HepG2 (cell line): ENCODE results near the gene C9orf43. TPM values are rescaled to one million over a fixed set of nuclear protein-coding genes. Genes with fewer than 3 reads are reported as not detected.

Source experiments
- CBX2 ChIP-seq, 2 experiments: fragments of 200-600 bp in 1 of 2; sonication (generic); formaldehyde crosslinking in 1 of 2; IDR thresholded peaks; 2 replicates each; pipeline versions ENCODE4 v1.7.0 to v1.8.1; 2018 to 2022; ENCODE audit warnings: low read depth in 2 of 2, low read length in 1 of 2, mild to moderate bottlenecking in 1 of 2, missing genetic modification reagents in 1 of 2
- CCAR2 ChIP-seq: fragments of 200-400 bp; formaldehyde crosslinking; optimal IDR thresholded peaks from 2 replicates; pipeline ENCODE3; 2018; ENCODE audit warnings: low read depth, mild to moderate bottlenecking, low read length, moderate library complexity
- HNRNPLL ChIP-seq: fragments of 200-400 bp; formaldehyde crosslinking; IDR thresholded peaks from 2 replicates; pipeline ENCODE4 v1.6.1; 2017; ENCODE audit warnings: mild to moderate bottlenecking, low read depth, low read length; ENCODE audit not compliant: poor library complexity, severe bottlenecking
- NR2F2 ChIP-seq: IDR thresholded peaks from 2 replicates; pipeline ENCODE4 v1.6.1; 2012; ENCODE audit warnings: low read depth, inconsistent platforms, borderline replicate concordance
- PATZ1 ChIP-seq: sonication (generic); formaldehyde crosslinking; IDR thresholded peaks from 2 replicates; pipeline ENCODE4 v1.4.0; 2020; ENCODE audit warnings: missing genetic modification reagents
- RAD21 ChIP-seq: fragments of 450-650 bp; formaldehyde crosslinking; IDR thresholded peaks from 2 replicates; pipeline ENCODE4 v1.5.0; 2020; ENCODE audit warnings: mild to moderate bottlenecking
- SMAD3 ChIP-seq: sonication (generic); formaldehyde crosslinking; IDR thresholded peaks from 2 replicates; pipeline ENCODE4 v1.4.0; 2020; ENCODE audit warnings: missing genetic modification reagents
- STAG1 ChIP-seq: sonication (generic); formaldehyde crosslinking; IDR thresholded peaks from 2 replicates; pipeline ENCODE4 v1.4.0; 2020; ENCODE audit warnings: missing genetic modification reagents
- TBX3 ChIP-seq: fragments of 450-650 bp; IDR thresholded peaks from 2 replicates; pipeline ENCODE4 v1.6.1; 2017; ENCODE audit warnings: antibody characterized with exemption, mild to moderate bottlenecking, inconsistent platforms, borderline replicate concordance
- THYN1 ChIP-seq: sonication (generic); formaldehyde crosslinking; IDR thresholded peaks from 2 replicates; pipeline ENCODE4 v1.8.1; 2023; ENCODE audit warnings: low read depth, mild to moderate bottlenecking, moderate library complexity, missing genetic modification reagents, borderline replicate concordance
- TMF1 ChIP-seq: sonication (generic); formaldehyde crosslinking; IDR thresholded peaks from 2 replicates; pipeline ENCODE4 v1.8.1; 2022; ENCODE audit warnings: low read depth, missing genetic modification reagents
- ZNF10 ChIP-seq: sonication (generic); formaldehyde crosslinking; IDR thresholded peaks from 2 replicates; pipeline ENCODE4 v1.4.0; 2020; ENCODE audit warnings: mild to moderate bottlenecking, low read depth, missing genetic modification reagents, borderline replicate concordance
- ZNF552 ChIP-seq: sonication (generic); formaldehyde crosslinking; IDR thresholded peaks from 2 replicates; pipeline ENCODE4 v1.9.0; 2022; ENCODE audit warnings: missing genetic modification reagents, mild to moderate bottlenecking, borderline replicate concordance
- polyA plus RNA-seq, 8 experiments: library from polyadenylated mRNA; depleted of rRNA in 3 of 8; stranded (reverse) in 7 of 8; unstranded in 1 of 8; fragments of >200 nt; fragmentation: Illumina TruSeq in 4 of 8; extraction: Trizol in 4 of 8; gene quantifications; 2 replicates each; pipeline versions ENCODE4 v1.2.1 to v1.2.3, GENCODE V29; 2011 to 2016; ENCODE audit warnings: low read depth in 4 of 8, missing spikeins in 1 of 8, mixed read lengths in 1 of 8; ENCODE audit not compliant: insufficient read depth in 1 of 8
- total RNA-seq, 5 experiments: library from RNA; depleted of rRNA; stranded (reverse); fragments of >200 nt; fragmentation: Illumina TruSeq; extraction: Trizol; gene quantifications; 2 replicates each; pipeline ENCODE4 v1.2.3, GENCODE V29; 2016; ENCODE audit warnings: low read depth in 1 of 5
- TF ChIP-seq, protein P1 (sequence below): sonication (generic); formaldehyde crosslinking; IDR thresholded peaks from 2 replicates; pipeline ENCODE4 v1.8.0; 2022; ENCODE audit warnings: missing genetic modification reagents, mild to moderate bottlenecking, inconsistent platforms, borderline replicate concordance
- TF ChIP-seq, protein P2 (sequence below): sonication (generic); formaldehyde crosslinking; IDR thresholded peaks from 2 replicates; pipeline ENCODE4 v1.5.0; 2020; ENCODE audit warnings: mild to moderate bottlenecking, missing genetic modification reagents, moderate library complexity

Gene C9orf43
- total and polyA plus RNA-seq, 2 of the 13 experiments (the other 11 are each of a cell fraction or from before 2014, with no cell fraction given) = 0.24 to 0.31 TPM

DNA sequence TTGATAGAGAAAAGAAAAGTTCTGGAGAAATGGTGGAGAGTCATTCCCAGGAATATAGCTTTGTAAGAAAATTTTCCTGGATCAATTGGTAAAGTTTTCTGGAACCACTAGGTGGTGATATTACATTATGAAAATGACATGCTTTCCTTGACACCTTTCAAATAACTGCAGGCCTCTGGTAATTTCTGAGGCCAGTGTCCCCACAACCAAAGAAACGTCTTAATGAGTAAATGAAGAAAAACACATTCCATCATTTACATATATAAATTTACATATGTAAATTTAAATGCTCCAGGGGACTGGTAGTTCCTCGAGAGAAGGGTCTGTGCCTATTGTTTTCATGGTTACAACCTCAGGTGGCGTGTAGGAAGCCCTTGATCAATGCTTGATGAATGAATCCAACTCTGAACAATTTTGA lies 35.8 kb downstream of the C9orf43 start (continued):
- TF ChIP-seq RAD21 = peak; percentile 73
- TF ChIP-seq THYN1 (CRISPR knock-in tag) = no peak
- TF ChIP-seq STAG1 = peak; percentile 81
- no peak for TF ChIP-seq NR2F2
- TF ChIP-seq TBX3 = peak; percentile 13; the same call in 1 of the 2 replicates
- no peak for TF ChIP-seq CBX2 (IDR thresholded peaks at IDR 0.05; ENCODE audit: low read depth, low read length)
- no peak for TF ChIP-seq CBX2 (CRISPR knock-in tag; IDR thresholded peaks at IDR 0.05; ENCODE audit: low read depth)
- TF ChIP-seq CCAR2 = no peak
- no peak for TF ChIP-seq PATZ1 (CRISPR knock-in tag)
- TF ChIP-seq ZNF10 = no peak
- no peak for TF ChIP-seq HNRNPLL
- TF ChIP-seq ZNF552 (CRISPR knock-in tag) = no peak
- TF ChIP-seq SMAD3 (CRISPR knock-in tag) = no peak
- TF ChIP-seq TMF1 (CRISPR knock-in tag) = no peak
- TF ChIP-seq, protein P1, sequence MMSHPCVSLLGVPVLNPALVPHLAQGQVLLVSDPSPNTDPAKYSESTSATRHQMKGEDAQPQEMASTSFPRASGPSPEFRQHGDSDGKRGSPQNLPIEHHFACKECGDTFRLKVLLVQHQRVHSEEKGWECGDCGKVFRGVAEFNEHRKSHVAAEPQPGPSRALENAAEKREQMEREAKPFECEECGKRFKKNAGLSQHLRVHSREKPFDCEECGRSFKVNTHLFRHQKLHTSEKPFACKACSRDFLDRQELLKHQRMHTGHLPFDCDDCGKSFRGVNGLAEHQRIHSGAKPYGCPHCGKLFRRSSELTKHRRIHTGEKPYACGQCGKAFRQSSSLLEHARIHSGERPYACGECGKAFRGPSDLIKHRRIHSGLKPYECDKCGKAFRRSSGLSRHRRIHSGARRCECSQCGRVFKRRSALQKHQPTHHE = no peak
- TF ChIP-seq, protein P2, sequence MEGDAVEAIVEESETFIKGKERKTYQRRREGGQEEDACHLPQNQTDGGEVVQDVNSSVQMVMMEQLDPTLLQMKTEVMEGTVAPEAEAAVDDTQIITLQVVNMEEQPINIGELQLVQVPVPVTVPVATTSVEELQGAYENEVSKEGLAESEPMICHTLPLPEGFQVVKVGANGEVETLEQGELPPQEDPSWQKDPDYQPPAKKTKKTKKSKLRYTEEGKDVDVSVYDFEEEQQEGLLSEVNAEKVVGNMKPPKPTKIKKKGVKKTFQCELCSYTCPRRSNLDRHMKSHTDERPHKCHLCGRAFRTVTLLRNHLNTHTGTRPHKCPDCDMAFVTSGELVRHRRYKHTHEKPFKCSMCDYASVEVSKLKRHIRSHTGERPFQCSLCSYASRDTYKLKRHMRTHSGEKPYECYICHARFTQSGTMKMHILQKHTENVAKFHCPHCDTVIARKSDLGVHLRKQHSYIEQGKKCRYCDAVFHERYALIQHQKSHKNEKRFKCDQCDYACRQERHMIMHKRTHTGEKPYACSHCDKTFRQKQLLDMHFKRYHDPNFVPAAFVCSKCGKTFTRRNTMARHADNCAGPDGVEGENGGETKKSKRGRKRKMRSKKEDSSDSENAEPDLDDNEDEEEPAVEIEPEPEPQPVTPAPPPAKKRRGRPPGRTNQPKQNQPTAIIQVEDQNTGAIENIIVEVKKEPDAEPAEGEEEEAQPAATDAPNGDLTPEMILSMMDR (CRISPR knock-in tag) = peak; percentile 66
